CD4-positive, alpha-beta T cell treated with Interleukin-15 for 1 hour (primary cell): Measurements from ENCODE around the gene TMEM154.
"Not testable (repeated sequence)": the region's sequence is repeated elsewhere in the genome, so short reads cannot be mapped to it uniquely, and the experiment has no call there.

Experiments used
- DNase-seq: peaks from one replicate; pipeline ENCODE4 v3.0.0-alpha.2; 2020

Gene TMEM154

DNA sequence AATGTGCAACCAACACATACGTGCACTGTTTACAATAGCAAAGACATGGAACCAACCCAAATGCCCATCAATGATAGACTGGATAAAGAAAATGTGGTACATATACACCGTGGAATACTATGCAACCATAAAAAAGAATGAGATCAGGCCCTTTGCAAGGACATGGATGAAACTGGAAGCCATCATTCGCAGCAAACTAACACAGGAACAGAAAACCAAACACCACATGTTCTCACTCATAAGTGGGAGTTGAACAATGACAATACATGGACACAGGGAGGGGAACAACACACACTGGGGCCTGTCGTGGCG, 15.8 kb downstream of the TMEM154 start:
- not testable (repeated sequence) for DNase-seq

DNA sequence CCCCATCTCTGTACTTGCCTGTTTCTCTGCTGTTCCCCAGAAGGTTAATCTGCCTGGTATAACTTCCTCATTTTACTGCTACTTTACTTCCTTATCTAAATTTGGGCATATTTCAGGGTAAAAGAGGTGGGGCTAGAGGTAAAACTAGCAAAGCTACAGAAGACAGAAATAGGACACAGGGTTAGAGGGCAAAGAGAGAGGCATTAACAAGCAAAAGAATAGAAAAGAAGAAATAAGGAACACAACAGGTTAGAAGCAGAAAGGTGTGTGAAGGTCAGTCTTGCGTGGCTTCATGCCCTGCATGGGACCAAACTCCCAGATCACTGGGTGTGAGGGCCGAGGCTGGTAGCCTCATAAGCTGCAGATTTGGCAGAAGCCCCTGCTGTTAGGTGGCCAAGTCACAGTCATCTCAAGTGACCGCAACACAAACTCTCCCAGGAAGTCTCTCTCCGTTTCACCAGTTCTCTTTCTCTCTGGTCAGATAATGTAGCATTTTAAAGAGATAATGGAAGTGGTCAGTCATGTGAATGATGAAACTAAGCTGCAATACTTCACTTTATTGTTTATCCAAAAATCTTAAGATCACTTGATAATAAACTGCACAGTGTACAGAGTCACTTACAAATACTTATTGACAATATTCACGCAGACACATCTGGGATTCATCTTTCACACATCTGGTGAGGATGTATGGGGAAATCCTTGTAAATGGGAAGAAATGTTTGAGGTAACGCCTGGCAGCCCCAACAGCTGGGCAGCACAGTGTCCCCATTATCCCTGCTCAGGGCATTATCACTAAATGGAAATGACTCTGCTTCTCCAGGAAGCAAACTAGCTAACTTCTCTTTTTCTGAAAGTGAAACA, 16.4 kb downstream of the TMEM154 start:
- no peak for DNase-seq

DNA sequence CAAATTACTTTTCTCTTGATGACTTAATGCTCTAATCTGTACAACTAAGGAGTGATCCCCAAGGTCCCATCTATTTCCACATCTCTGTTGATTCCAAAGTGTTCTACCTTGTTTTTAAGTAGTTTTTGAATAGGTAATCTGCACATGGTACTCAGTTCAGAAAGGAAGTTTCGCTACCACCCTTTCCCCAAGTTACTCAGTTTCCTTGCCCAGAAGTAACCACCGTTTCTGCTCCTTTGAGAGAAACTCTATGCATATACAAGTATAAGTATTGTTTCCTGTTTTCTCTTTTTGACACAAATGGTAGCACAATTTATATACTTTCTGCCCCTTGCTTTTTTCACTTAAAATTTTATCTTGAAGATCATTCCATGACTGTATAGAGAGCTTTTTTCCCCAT, 18.1 kb downstream of the TMEM154 start:
- DNase-seq = no peak

DNA sequence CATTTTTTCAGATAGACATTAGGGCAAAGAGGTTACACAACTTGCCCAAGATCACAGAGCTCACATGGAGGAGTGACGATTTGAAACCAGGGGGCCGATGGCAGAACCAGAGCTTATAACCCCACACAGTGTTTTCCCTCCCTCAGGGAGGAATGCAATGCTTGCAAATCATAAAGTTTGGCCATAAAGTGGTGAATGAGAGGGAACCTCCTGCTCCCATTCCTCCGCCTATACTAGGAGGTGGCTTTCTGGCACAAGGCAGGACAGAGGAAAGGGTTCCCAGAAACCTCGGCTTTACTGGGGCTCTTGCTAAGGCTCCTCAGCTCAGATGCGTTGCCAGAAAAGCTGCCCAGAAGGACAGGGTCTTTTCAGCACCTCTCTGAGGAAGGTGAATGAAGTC, 19.3 kb downstream of the TMEM154 start:
- no peak for DNase-seq

DNA sequence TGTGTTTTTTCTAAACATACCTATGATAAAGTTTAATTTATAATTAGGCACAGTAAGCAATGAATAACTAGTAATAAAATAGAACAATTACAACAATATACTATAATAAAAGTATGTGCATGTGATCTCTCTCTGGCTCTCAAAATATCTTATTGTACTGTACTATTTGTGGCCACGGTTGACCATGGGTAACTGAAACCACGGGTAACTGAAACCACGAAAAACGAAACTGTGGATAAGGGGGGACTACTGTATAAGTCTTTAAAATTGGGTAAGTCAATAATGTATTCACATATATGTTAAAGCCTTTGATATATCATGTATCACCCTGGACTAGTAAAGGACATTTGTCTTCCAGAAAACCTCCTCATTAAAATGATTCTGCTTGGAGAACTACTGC, 20.0 kb downstream of the TMEM154 start:
- no peak for DNase-seq

DNA sequence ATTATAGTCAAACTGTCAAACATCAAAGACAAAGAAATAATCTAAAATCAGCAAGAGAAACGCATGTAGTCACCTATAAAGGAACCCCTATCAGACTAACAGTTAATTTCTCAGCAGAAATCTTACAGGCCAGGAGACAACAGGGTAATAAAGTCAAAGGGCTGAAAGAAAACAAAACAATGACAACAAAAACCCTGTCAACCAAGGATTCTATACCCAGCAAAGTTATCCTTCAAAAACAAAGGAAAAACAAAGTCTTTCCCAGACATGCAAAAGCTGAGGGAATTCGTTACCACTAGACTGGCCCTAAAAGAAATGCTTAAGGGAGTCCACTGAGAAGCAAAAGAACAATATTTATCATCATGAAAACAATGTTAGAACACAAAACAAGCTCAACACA, 22.1 kb downstream of the TMEM154 start:
- no peak for DNase-seq

DNA sequence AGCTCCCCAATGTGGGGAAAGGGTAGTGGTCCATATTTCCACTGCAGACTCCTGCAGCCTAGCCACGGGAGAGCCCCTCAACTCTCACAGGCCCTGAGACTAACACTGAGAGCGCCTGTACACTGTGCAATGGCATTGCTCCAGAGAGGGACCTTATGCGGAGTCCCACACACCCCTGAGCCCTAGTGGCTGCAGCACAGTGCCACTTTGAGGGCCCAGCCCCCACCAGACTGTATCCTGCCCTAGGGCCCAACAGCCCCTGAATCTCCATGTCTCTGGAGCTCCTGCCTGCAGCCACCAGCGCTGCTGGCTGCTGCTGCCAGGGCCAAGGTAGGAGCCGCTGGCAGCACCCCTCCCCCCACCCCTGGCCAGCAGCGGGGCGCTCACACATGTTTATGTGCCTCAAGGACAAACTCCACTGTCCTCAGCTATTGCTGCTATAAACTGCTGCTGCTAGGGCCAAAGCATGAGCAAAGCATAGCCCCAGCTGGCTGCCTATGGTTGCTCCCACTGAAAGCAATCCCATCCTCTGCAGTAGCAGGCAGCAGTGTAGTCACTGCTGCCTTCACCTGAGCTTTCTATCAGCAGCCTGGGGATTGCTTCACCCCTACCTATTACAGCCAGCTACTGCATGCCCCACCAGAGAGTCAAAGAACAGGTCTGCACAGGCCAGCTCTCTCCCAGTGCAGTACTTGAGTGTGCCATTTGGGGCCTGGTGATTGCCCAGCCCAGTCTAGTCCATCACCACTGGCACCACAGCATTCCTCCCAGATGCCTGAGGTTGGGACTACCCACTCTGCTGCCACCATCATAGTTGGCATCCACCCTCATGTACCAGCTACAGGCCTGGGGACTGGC, 24.3 kb downstream of the TMEM154 start:
- DNase-seq = no peak

DNA sequence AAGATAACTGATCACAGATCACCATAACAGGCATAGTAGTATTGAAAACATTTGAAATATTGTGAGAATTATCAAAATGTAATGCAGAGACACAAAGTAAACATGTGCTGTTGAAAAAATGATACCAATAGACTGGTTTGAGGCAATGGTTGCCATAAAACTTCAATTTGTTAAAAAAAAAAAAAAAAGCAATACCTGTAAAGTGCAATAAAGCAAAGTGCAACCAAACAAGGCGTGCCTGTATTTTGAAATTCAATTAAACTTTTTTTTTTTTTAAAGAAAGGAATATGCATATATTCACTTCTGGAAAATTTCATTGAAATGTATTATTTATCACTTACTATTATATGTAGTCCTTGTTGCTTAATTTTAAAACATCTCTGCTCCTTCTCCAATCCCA, 27.7 kb downstream of the TMEM154 start:
- DNase-seq = no peak

DNA sequence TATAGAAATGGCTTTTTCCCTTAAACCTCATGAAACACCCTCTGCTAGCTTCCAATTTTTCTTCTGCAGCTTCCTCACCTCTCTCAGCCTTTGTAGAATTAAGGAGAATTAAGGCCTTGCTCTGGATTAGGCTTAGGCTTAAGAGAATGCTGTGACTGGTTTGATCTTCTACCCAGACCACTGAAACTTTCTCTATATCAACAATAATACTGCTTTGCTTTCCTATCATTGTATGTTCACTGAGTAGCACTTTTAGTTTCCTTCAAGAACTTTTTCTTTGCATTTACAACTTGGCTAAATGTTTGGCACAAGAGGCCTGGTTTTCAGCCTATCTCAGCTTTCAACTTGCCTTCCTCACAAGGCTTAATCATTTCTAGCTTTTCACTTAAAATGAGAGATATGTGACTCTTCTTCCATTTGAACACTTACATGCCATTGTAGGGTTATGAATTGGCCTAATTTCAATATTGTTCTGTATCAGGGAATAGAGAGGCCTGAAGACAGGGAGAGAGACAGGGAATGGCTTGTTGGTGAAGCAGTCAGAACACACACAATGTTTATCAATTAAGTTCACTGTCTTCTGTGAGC, 28.2 kb downstream of the TMEM154 start:
- no peak for DNase-seq

DNA sequence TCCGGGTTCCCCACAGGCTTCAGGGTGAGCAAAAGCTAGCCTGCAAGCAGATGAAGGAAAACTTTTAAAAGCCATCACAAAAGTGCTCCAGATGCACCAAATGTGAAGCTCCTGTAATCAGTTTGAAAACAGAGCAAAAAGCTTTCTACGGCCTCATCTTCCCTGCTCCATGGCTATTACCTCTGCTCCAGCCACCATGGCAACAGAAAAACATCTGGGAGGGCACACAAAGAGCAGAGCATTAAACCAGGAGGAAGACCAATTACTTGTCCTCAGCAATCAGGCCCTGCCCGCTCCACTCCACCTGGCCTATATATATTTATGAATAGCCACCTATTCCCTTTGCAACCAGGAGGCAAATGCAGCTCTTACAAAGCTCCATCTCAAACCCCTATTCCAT, 33.6 kb downstream of the TMEM154 start:
- DNase-seq = no peak

DNA sequence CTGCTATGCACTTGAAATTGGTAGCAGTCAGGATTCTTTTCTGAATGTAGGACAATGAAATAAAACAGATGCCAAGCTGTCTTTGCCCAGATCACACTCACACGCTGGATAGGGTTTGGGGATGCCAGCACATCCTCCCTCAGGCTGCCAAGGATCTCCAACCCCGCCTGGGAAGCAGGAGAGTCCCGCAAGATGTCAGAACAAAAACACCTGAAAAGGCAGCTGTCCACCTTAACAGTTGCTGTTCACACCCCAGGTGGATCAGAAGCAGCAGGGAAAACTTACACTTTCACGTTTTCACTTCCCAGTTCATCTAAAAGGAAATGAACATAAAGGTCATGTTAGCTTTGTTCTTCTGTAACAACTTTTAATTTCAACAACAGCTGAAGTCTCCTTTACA, 35.7 kb downstream of the TMEM154 start:
- no peak for DNase-seq

DNA sequence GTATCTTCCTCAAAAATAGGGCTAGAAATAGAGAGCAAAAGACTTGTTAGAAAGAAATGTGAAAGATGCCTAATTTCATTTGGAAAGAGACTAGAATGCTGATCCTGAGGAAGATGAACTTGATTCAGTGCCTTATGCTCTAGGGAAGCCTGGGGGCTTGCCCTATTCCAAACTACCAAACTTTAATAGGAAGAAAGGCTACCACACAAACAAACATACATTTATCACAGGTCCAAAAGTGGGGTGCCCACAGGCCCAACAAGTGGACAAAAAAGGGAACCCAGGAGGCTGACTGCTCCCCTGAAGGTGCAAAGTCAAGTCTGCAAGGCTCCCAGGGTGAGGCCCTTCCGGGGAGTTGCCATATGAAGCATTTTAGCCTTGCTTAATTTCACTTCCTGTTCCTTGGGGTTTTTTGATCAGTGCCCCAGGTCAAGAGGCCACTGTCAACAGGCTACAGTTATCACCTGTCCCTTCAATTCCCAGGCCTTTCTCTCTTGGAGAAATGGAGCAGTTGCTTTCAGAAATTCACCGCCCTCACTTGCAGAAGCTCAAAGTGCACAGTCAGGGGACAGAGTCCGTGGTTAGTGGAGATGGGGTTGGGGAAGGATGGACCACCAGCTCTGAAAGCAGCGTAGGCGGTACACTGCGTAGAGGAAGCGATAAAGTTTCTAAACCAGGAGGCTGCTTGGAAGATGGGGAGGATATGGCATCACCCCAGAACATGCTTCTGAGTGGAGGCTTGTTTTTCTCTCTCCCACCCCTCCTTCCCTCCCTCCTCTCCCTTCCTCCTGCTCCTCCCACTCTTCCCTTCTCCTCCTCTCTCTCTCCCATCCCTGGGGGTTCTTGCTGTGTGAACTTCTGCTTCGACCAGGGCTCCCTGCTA, 36.4 kb downstream of the TMEM154 start:
- peak; percentile 68 for DNase-seq

DNA sequence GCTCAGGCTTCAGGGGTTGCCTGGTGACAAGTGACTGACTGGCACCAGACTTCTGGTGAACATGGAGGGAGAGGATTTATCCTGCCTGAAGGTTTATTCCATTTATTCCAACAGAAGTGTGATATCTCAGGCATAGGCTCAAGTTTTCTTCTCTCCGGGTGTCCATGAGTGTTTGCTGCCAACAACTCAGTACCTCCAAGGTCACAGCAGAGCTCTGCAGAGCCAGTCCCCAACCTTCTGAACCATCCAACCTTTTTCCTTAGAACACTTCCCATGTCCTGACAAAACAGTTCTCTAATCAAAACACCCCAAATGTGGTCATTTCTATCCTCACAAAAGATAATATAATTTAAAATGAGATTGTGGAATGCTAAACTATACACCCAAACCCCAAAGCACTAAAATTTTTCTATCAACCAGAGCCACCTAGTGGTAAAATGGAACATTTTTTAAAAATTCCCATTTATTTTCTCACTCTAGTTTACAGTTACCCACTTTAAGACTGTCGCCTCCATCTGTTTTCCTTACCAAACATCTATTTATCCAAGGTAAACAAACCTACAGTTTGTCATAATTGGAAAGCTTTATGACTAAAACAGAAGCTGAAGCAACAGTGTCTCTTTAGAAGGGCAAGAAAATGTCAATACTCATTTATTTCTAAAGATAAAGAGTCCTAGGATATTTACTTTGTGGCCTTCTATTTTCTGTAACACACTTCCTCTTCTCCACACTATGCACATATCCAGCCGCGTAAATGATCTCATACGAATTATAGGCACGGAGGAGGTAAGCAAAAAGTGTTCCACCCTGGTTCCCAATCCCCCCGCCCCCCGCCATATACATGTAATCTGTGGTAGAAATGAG, 39.5 kb downstream of the TMEM154 start:
- no peak for DNase-seq

DNA sequence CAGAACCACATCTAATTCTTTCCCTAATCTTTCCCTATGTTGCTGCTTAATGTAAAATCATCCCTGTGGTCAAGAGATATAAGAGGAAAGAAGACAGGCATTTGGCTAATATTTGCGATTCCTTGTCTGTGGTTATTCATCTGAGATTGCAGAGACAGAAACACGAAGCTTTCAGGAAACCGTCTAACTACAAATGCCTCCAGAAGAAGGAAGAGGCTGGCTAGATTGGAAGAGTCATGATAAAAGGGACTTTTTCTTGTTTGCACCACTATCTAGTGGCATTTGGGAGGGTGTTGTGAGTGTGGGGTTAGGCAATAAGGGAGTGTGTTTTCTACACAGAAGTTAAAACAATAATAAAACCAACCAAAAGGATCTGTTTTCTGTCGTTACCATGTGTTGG, 43.9 kb downstream of the TMEM154 start:
- no peak for DNase-seq

DNA sequence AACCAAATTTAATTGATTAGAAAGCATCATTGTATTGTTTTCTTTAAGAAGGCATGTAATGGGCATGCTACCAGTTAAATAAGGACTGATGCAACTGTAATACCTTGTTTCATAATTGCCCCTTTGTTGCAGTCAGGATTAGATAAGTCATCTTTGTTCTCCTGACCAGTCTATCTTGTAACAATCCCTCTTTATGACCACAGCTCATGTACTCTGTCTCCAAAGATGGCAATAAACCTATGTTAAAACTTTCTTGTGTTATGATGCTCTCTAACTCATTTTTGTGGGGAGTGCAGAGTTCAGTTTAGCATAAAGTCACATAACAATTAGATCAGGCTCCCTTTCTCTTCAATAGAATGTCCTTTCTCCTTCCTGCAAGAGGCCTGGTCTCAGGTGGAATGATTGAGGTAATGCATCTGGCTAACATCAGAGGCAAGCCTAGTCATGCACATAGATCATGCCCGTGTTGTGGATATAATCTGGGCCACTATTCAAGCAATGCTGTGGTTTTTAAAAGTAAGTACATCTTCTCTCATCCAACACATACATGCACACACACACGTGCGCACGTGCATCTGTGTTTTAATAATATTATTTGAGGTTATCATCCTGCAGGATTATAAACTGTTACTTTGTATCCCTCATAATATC, 45.6 kb downstream of the TMEM154 start:
- DNase-seq = no peak

DNA sequence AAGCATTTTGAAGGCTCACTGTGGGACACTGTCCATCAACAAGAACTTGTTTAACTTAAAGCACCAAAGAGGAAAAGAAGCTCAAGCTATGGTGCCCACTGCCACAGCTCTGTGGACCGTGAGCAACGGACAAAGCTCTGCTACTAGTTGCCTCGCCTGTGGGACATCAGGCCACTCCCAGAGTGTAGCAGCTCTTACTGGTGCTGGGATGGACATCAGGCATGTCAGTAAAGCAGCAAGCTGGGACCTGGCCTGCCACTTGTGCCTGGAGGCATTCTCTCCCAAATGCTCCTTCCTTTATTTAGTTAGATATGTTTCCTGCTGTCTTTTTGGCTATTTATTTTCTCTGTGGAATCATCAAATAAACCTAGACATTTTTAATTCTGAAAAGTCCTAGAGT, 46.7 kb downstream of the TMEM154 start:
- DNase-seq = no peak

DNA sequence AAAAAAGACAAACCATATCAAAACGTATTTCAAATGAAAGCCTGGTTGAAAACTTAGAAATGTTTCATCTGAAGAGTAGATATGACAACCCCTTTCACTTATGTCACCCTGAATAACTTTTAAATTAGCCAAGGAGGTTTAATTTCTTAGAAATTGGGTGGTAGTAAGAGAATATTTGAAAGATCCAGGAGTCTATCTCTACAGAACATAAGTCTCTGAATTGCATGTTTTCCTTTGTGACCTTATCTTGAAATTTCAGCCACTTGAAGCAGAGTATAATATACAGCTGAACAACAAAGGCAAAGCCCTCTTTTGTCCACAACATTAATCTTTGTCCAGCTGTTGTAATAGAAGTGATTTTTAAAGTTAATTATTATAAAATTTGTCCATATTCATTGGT, 49.5 kb downstream of the TMEM154 start:
- no peak for DNase-seq

DNA sequence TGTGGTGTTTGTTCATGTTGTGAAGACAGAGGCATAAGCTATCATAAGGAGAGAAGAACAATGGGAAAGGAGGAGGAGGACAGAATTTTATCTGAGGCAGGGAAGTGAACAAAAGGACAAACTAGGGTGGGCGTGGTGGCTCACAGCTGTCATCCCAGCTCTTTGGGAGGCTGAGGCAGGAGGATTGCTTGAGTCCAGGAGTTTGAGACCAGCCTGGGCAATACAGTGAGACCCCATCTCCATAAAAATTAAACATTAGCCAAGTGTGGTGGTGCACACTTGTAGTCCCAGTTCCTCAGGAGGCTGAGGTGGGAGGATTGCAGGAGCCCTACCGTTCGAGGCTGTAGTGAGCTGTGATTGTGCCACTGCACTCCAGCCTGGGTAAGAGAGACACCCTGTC, 49.9 kb downstream of the TMEM154 start:
- DNase-seq = no peak

DNA sequence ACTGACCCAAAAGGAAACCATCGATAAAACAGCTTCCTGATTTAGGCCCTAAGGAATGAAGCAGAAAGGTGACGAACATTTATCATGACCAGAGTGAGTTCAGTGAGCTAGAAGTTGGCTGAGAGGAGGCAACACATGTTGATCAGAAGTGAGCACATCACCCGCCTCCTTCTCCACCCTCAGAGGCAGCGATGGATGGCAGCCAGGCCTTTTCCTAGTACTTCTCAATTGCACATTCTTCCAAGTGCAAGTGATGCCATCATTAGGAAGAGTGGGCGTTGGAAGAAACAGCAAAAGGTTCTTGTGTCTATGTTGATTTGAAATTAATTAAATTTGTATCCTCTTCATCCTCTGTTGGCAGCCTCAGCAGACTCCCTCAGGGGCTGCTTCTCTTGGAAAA, 51.7 kb downstream of the TMEM154 start:
- no peak for DNase-seq

DNA sequence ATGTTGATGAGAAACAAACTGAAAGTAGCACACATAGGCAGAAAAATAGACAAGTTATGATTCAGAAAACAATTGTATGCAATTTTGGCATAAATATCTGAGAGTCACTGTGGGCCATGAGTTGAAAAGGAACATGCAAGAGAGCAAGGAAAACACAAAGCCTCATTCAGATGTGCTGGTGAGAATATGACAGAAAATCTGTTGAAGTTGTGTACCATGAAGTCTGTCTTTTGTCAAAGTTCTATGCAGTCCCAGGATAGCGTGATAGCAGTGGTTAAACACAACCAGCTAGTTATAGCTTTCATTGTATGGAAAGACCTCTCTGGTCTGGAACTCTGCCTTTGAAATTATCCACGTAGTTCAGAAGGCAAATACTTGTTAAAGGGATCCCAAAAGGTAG, 53.0 kb downstream of the TMEM154 start:
- no peak for DNase-seq

DNA sequence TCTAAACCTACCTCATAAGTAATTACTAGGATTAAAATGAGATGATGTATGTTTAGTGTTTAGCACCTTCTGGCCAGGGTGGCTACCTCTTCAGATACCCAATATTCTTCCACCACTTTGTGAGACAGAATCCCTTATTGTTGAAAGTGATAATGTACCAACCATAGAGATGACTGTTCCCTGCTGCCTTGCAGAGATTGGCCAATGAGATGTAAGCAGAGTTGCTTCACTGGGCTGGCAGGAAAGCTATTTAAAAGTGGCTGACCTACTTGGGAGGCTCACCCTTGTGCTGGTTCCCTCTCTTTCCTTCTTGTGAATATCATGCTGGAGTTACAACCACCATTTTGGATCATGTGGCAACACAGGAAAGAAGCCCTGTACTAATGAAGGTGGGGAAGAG, 58.9 kb downstream of the TMEM154 start:
- DNase-seq = no peak
